ENCODE results near the gene ZNF318.

DNA sequence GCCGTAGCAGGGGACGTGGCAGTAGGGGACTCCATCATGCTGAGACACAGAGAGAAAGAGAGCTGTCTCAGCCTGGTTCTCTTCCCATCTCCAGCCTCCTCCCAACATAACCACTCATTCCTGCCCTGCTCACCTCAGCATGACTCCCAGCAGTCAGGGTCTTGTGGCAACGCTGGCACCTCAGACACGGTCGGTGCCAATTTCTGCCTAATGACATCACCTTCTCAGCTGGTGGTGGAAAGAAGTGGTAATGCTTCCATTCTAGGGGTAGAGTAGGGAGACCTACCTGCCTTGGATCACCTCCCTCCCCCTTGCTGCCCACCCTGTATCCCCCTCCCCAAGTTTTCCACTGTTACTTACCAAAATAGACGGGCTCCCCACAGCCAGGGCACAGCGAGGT, 63.4 kb downstream of the ZNF318 start:
- TF ChIP-seq EZH2 (IDR thresholded peaks at IDR 0.05; ENCODE audit: borderline replicate concordance, low read depth, low read length, severe bottlenecking) (no peak), POLR2A (IDR thresholded peaks at IDR 0.05; ENCODE audit: low read depth, low read length) (no peak)
